Neural crest cell (in vitro differentiated cells): ENCODE results near the gene SLFN12. TPM values are rescaled to one million over a fixed set of nuclear protein-coding genes. Genes with fewer than 3 reads are reported as not detected.
"Not testable (repeated sequence)": the region's sequence is repeated elsewhere in the genome, so short reads cannot be mapped to it uniquely, and the experiment has no call there.

Source experiments
- DNase-seq: peaks from one replicate; pipeline ENCODE4 v3.0.0; 2021; ENCODE audit warnings: low read depth, mixed read lengths, low spot score
- H3K27ac Mint-ChIP-seq: one replicate; pipeline ENCODE4 v1.8.0; 2021; ENCODE audit warnings: mild to moderate bottlenecking, mixed read lengths; ENCODE audit not compliant: unreplicated experiment
- H3K27me3 Mint-ChIP-seq: 2 replicates; pipeline ENCODE4 v1.8.0; 2021; ENCODE audit warnings: low read depth, mild to moderate bottlenecking, mixed read lengths
- H3K36me3 Mint-ChIP-seq: 2 replicates; pipeline ENCODE4 v1.8.0; 2021; ENCODE audit warnings: low read depth, mild to moderate bottlenecking, mixed read lengths
- H3K4me1 Mint-ChIP-seq: 2 replicates; pipeline ENCODE4 v1.8.0; 2021; ENCODE audit warnings: mixed read lengths
- H3K4me3 Mint-ChIP-seq: one replicate; pipeline ENCODE4 v1.8.0; 2021; ENCODE audit warnings: mild to moderate bottlenecking, mixed read lengths
- H3K9me3 Mint-ChIP-seq: 2 replicates; pipeline ENCODE4 v1.8.0; 2021; ENCODE audit warnings: mixed read lengths
- CTCF ChIP-seq: fragments of 200-600 bp; sonication (generic); conservative IDR thresholded peaks from 2 replicates; pipeline ENCODE4 v1.5.0; 2021; ENCODE audit warnings: antibody characterized with exemption, mild to moderate bottlenecking
- total RNA-seq: library from RNA; stranded (reverse); gene quantifications from 2 replicates; pipeline ENCODE4 v1.2.1, GENCODE V29; 2021

SLFN12 gene
- total RNA-seq, 1 donor from 2014 or later = 17.5 TPM

- TF ChIP-seq CTCF = no peak
- peaks cover 26% of the 10 kb centered on the region for H3K4me1 Mint-ChIP-seq
- no peaks in the 10 kb centered on the region for H3K27me3 Mint-ChIP-seq
- H3K9me3 Mint-ChIP-seq = no peaks in the 10 kb centered on the region
- no peak for DNase-seq
- H3K36me3 Mint-ChIP-seq = peaks cover 3% of the 10 kb centered on the region
- no peak overlapping the region for H3K27ac Mint-ChIP-seq
- H3K4me3 Mint-ChIP-seq = no peak overlapping the region
These were observed 4.1 kb downstream of the SLFN12 start for GRCh38 chr17:35428229-35428628.

GRCh38 chr17:35423761-35424160 is 8.5 kb downstream of the SLFN12 start:
- no peak for TF ChIP-seq CTCF
- Mint-ChIP-seq H3K4me3 (no peak overlapping the region), H3K36me3 (peaks cover 15% of the 10 kb centered on the region), H3K9me3 (no peaks in the 10 kb centered on the region), H3K4me1 (no peaks in the 10 kb centered on the region), H3K27me3 (no peaks in the 10 kb centered on the region), H3K27ac (no peak overlapping the region)
- DNase-seq = no peak

DNA sequence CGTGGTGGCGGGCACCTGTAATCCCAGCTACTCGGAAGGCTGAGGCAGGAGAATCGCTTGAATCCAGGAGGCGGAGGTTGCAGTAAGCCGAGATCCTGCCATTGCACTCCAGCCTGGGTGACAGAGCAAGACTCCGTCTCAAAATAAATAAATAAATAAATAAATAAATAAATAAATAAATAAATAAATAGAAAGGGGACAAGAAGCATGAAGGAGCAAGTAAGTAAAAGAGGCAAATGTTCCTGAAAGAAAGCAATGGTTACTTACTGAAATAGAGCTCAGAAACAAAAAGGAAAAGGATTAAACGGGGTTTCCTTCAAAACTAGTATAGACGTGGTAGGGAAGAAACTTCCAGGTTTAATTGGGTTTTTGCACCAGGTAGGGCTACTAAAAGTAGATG is 11.2 kb downstream of the SLFN12 start:
- not testable (repeated sequence) for H3K4me3 Mint-ChIP-seq, H3K27me3 Mint-ChIP-seq, H3K9me3 Mint-ChIP-seq, DNase-seq, H3K27ac Mint-ChIP-seq, H3K4me1 Mint-ChIP-seq
- H3K36me3 Mint-ChIP-seq = peaks cover 20% of the 10 kb centered on the region

DNA sequence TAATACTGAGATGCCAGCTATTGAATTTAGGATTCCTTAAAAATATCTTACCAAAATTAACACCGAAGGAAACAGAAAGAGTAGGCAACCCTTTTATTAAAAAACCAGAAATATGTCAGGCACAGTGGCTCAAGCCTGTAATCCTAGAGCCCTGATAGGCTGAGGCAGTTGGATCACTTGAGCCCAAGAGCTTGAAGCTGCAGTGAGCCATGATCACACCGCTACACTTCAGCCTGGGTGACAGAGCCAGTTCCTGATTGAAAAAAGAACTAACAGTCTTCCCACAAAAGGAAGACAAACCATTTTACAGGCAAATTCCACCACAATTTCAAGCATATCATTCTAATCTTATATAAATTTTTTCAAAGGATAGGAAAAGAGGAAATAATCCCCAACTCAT is 15.6 kb downstream of the SLFN12 start:
- Mint-ChIP-seq H3K4me3 (no peak overlapping the region), H3K9me3 (peaks cover 12% of the 10 kb centered on the region), H3K36me3 (peaks cover 35% of the 10 kb centered on the region), H3K4me1 (no peaks in the 10 kb centered on the region), H3K27ac (no peak overlapping the region), H3K27me3 (no peaks in the 10 kb centered on the region)
- DNase-seq = no peak
- no peak for TF ChIP-seq CTCF

GRCh38 chr17:35414707-35415106 is 17.6 kb downstream of the SLFN12 start:
- peaks cover 48% of the 10 kb centered on the region for H3K36me3 Mint-ChIP-seq
- not testable (repeated sequence) for H3K27me3 Mint-ChIP-seq, DNase-seq, H3K27ac Mint-ChIP-seq, H3K4me3 Mint-ChIP-seq, H3K4me1 Mint-ChIP-seq
- peaks cover 12% of the 10 kb centered on the region for H3K9me3 Mint-ChIP-seq

GRCh38 chr17:35414247-35414646 is 18.1 kb downstream of the SLFN12 start:
- Mint-ChIP-seq H3K27me3 (no peaks in the 10 kb centered on the region), H3K4me1 (no peaks in the 10 kb centered on the region), H3K4me3 (no peak overlapping the region), H3K36me3 (peaks cover 50% of the 10 kb centered on the region), H3K27ac (no peak overlapping the region), H3K9me3 (peaks cover 12% of the 10 kb centered on the region)
- no peak for DNase-seq
- TF ChIP-seq CTCF = no peak

DNA sequence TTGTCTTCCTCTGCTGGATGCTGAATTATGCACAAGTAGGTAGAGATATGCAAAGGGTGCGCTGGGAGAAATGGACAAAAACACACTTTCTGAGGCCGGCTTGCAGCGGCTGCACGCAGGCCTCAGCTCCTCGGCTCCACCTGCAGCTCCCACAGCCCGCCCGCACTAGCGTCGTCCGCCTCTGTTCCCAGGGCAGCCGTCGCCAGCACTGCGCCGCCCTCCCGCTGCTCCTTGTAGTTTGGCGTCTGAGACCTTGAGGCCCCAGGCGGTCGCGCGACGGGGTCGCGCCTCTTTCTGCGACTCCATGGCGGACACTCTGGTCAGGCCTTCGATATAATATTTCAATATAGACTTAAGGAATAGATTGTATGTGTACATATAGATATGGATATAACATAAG is 24.8 kb downstream of the SLFN12 start:
- DNase-seq = no peak
- Mint-ChIP-seq H3K27ac (no peak overlapping the region), H3K4me1 (no peaks in the 10 kb centered on the region), H3K27me3 (no peaks in the 10 kb centered on the region), H3K9me3 (no peaks in the 10 kb centered on the region), H3K36me3 (peaks cover 27% of the 10 kb centered on the region), H3K4me3 (no peak overlapping the region)
- no peak for TF ChIP-seq CTCF
